GM23338 (cell line): ENCODE measurements around the gene CHMP1B.

Experiments
- CREB1 ChIP-seq: fragments of 250-450 bp; sonication (Bioruptor Pico); IDR thresholded peaks from 2 replicates; pipeline ENCODE4 v1.5.0; 2020; ENCODE audit warnings: low read depth, mild to moderate bottlenecking, moderate library complexity
- EZH2 ChIP-seq: fragments of 200-600 bp; sonication (generic); IDR thresholded peaks from one replicate; pipeline ENCODE4 v1.8.0; 2017; ENCODE audit warnings: antibody characterized with exemption, mild to moderate bottlenecking, low read depth; ENCODE audit not compliant: unreplicated experiment
- EZH2phosphoT487 ChIP-seq: fragments of 200-600 bp; sonication (generic); IDR thresholded peaks from one replicate; pipeline ENCODE4 v1.8.1; 2018; ENCODE audit warnings: antibody characterized with exemption; ENCODE audit not compliant: unreplicated experiment
- JUNB ChIP-seq: IDR thresholded peaks from one replicate; pipeline ENCODE4 v1.6.1; 2016; ENCODE audit warnings: antibody characterized with exemption; ENCODE audit not compliant: unreplicated experiment
- POLR2AphosphoS5 ChIP-seq: IDR thresholded peaks from 2 replicates; pipeline ENCODE4 v1.6.1; 2016; ENCODE audit warnings: antibody characterized with exemption, low read depth
- STAT1 ChIP-seq: IDR thresholded peaks from one replicate; pipeline ENCODE4 v1.6.1; 2016; ENCODE audit warnings: antibody characterized with exemption; ENCODE audit not compliant: unreplicated experiment
- ZNF114 ChIP-seq: fragments of 250-450 bp; sonication (Bioruptor Pico); IDR thresholded peaks from 2 replicates; pipeline ENCODE4 v1.5.0; 2020; ENCODE audit warnings: mild to moderate bottlenecking, moderate library complexity
- TF ChIP-seq, protein P1 (sequence below), 2 experiments: fragments of 200-600 bp in 1 of 2; sonication (generic) in 1 of 2; conservative IDR thresholded peaks; 2 replicates each; pipeline versions ENCODE4 v1.5.1 to v1.6.1; 2016 to 2017; ENCODE audit warnings: antibody characterized with exemption in 2 of 2, low read depth in 2 of 2, mild to moderate bottlenecking in 2 of 2, moderate library complexity in 1 of 2
- TF ChIP-seq, protein P2 (sequence below): fragments of 250-450 bp; sonication (Bioruptor Pico); IDR thresholded peaks from 2 replicates; pipeline ENCODE4 v1.5.0; 2020; ENCODE audit warnings: mild to moderate bottlenecking, moderate library complexity
- TF ChIP-seq, protein P3 (sequence below): IDR thresholded peaks from one replicate; pipeline ENCODE4 v1.6.1; 2018; ENCODE audit warnings: antibody characterized with exemption; ENCODE audit not compliant: unreplicated experiment
- TF ChIP-seq, protein P4 (sequence below): IDR thresholded peaks from 2 replicates; pipeline ENCODE4 v1.6.1; 2016; ENCODE audit warnings: antibody characterized with exemption

DNA sequence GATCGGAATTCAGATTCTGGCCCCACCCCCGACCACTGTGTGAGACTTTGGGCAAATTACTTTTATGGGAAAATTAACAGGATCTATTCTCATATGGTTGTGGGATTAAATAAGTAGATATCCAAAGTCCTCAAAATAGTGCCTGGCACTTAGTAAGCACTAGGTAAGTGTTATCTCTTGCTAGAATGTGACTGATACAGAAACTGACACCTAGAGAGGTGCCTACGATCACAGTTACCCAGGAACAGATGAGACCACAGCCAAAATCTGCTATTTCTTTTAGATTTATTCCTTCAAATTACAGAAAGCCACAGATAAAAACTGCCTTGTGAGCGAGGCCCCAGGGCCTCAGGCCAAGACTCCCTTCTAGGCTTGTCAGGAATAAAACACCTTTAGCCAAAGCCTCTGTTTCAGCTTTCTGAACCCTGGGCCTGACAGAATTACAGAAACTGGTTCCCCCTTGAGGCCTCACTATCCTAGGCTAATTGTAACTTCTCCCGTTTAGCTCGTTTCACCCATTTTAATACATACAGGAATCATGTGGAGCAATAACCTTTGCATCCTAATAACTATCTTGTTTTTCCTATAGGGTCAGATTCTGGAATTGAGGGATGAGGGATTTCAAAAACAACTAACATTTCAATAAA lies 22.3 kb upstream of the CHMP1B start:
- TF ChIP-seq, protein P1, sequence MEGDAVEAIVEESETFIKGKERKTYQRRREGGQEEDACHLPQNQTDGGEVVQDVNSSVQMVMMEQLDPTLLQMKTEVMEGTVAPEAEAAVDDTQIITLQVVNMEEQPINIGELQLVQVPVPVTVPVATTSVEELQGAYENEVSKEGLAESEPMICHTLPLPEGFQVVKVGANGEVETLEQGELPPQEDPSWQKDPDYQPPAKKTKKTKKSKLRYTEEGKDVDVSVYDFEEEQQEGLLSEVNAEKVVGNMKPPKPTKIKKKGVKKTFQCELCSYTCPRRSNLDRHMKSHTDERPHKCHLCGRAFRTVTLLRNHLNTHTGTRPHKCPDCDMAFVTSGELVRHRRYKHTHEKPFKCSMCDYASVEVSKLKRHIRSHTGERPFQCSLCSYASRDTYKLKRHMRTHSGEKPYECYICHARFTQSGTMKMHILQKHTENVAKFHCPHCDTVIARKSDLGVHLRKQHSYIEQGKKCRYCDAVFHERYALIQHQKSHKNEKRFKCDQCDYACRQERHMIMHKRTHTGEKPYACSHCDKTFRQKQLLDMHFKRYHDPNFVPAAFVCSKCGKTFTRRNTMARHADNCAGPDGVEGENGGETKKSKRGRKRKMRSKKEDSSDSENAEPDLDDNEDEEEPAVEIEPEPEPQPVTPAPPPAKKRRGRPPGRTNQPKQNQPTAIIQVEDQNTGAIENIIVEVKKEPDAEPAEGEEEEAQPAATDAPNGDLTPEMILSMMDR (conservative IDR thresholded peaks at IDR 0.05; ENCODE audit: low read depth in 2 of 2) = peak; percentile 28 to 29; a peak in 3 of 4 replicates
- TF ChIP-seq EZH2 (no peak), EZH2phosphoT487 (no peak), POLR2AphosphoS5 (no peak), JUNB (no peak), CREB1 (CRISPR knock-in tag) (no peak), ZNF114 (CRISPR knock-in tag) (no peak), STAT1 (no peak)
- TF ChIP-seq, protein P2, sequence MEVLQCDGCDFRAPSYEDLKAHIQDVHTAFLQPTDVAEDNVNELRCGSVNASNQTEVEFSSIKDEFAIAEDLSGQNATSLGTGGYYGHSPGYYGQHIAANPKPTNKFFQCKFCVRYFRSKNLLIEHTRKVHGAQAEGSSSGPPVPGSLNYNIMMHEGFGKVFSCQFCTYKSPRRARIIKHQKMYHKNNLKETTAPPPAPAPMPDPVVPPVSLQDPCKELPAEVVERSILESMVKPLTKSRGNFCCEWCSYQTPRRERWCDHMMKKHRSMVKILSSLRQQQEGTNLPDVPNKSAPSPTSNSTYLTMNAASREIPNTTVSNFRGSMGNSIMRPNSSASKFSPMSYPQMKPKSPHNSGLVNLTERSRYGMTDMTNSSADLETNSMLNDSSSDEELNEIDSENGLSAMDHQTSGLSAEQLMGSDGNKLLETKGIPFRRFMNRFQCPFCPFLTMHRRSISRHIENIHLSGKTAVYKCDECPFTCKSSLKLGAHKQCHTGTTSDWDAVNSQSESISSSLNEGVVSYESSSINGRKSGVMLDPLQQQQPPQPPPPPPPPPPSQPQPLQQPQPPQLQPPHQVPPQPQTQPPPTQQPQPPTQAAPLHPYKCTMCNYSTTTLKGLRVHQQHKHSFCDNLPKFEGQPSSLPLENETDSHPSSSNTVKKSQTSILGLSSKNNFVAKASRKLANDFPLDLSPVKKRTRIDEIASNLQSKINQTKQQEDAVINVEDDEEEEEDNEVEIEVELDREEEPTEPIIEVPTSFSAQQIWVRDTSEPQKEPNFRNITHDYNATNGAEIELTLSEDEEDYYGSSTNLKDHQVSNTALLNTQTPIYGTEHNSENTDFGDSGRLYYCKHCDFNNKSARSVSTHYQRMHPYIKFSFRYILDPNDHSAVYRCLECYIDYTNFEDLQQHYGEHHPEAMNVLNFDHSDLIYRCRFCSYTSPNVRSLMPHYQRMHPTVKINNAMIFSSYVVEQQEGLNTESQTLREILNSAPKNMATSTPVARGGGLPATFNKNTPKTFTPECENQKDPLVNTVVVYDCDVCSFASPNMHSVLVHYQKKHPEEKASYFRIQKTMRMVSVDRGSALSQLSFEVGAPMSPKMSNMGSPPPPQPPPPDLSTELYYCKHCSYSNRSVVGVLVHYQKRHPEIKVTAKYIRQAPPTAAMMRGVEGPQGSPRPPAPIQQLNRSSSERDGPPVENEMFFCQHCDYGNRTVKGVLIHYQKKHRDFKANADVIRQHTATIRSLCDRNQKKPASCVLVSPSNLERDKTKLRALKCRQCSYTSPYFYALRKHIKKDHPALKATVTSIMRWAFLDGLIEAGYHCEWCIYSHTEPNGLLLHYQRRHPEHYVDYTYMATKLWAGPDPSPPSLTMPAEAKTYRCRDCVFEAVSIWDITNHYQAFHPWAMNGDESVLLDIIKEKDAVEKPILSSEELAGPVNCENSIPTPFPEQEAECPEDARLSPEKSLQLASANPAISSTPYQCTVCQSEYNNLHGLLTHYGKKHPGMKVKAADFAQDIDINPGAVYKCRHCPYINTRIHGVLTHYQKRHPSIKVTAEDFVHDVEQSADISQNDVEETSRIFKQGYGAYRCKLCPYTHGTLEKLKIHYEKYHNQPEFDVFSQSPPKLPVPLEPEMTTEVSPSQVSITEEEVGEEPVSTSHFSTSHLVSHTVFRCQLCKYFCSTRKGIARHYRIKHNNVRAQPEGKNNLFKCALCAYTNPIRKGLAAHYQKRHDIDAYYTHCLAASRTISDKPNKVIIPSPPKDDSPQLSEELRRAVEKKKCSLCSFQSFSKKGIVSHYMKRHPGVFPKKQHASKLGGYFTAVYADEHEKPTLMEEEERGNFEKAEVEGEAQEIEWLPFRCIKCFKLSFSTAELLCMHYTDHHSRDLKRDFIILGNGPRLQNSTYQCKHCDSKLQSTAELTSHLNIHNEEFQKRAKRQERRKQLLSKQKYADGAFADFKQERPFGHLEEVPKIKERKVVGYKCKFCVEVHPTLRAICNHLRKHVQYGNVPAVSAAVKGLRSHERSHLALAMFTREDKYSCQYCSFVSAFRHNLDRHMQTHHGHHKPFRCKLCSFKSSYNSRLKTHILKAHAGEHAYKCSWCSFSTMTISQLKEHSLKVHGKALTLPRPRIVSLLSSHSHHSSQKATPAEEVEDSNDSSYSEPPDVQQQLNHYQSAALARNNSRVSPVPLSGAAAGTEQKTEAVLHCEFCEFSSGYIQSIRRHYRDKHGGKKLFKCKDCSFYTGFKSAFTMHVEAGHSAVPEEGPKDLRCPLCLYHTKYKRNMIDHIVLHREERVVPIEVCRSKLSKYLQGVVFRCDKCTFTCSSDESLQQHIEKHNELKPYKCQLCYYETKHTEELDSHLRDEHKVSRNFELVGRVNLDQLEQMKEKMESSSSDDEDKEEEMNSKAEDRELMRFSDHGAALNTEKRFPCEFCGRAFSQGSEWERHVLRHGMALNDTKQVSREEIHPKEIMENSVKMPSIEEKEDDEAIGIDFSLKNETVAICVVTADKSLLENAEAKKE (CRISPR knock-in tag) = no peak
- TF ChIP-seq, protein P3, sequence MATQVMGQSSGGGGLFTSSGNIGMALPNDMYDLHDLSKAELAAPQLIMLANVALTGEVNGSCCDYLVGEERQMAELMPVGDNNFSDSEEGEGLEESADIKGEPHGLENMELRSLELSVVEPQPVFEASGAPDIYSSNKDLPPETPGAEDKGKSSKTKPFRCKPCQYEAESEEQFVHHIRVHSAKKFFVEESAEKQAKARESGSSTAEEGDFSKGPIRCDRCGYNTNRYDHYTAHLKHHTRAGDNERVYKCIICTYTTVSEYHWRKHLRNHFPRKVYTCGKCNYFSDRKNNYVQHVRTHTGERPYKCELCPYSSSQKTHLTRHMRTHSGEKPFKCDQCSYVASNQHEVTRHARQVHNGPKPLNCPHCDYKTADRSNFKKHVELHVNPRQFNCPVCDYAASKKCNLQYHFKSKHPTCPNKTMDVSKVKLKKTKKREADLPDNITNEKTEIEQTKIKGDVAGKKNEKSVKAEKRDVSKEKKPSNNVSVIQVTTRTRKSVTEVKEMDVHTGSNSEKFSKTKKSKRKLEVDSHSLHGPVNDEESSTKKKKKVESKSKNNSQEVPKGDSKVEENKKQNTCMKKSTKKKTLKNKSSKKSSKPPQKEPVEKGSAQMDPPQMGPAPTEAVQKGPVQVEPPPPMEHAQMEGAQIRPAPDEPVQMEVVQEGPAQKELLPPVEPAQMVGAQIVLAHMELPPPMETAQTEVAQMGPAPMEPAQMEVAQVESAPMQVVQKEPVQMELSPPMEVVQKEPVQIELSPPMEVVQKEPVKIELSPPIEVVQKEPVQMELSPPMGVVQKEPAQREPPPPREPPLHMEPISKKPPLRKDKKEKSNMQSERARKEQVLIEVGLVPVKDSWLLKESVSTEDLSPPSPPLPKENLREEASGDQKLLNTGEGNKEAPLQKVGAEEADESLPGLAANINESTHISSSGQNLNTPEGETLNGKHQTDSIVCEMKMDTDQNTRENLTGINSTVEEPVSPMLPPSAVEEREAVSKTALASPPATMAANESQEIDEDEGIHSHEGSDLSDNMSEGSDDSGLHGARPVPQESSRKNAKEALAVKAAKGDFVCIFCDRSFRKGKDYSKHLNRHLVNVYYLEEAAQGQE = no peak
- TF ChIP-seq, protein P4, sequence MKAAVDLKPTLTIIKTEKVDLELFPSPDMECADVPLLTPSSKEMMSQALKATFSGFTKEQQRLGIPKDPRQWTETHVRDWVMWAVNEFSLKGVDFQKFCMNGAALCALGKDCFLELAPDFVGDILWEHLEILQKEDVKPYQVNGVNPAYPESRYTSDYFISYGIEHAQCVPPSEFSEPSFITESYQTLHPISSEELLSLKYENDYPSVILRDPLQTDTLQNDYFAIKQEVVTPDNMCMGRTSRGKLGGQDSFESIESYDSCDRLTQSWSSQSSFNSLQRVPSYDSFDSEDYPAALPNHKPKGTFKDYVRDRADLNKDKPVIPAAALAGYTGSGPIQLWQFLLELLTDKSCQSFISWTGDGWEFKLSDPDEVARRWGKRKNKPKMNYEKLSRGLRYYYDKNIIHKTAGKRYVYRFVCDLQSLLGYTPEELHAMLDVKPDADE = no peak
